Stimulated activated CD8-positive, alpha-beta memory T cell treated with anti-CD3 and anti-CD28 coated beads, Interleukin-4, amount 100 ng/mL, for 24 hours (primary cell): ENCODE data around the gene RAC3.

ENCODE experiments used
- DNase-seq: peaks from one replicate; pipeline ENCODE4 v3.0.0-alpha.2; 2020; ENCODE audit warnings: low read depth

RAC3 gene

DNA sequence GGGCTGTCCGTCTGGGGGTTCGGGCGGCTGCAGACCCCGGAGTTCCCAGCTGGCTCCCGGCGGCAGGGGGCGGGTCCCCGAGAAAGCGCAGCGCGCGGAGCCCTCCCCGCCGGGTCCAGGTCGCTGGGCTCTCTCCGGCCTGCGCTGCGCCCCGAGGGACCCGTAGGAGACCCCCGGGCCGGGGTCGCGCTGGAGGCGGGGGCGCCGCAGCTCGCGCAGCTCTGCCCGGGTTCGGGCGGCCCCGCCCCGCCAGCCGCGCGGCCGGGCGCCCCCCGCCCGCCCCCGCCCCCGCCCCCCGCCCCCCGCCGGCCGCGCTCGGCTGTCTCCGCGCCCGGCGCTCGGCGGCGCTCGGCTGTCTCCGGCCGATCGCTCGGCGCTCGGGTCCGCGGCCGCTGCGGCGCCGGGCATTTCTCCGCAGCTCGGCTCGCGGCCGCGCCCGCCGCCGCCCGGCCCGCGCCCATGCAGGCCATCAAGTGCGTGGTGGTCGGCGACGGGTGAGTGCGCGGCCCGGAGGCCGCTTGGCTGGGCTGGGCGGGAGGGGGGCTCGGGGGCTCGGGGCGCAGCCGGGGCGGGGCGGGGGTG is at the start of gene RAC3:
TSS of gene RAC3 (plus strand) at position 376 of the 582 bp plus-strand sequence. CDS start at position 460, 84 bp downstream.
- DNase-seq = no peak

DNA sequence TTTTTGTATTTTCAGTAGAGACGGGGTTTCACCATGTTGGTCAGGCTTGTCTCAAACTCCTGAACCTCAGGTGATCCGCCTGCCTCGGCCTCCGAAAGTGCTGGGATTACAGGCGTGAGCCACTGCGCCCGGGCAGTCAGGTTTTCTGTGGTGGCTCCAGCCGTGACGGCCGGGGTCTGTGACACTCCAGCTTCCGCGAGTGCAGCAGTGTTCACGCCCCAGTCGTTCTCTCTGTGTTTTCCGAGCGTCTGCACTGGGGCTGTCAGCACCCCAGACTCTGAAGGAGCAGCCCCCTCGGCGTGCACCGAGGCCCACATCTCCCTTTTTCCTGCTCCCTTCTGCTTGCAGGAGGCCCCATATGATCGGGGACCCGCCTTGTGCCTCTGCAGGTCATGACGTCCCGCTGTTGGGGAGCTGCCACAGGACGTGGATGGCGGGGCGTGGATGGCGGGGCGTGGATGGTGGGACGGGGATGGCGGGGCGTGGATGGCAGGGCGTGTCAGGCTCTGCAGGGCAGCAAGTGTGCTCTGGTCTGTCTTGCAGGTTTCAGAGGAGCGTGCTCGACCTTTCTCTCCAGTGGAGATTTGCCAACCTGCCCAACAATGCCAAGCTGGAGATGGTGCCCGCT is 48.4 kb upstream of the RAC3 start:
- DNase-seq = no peak

DNA sequence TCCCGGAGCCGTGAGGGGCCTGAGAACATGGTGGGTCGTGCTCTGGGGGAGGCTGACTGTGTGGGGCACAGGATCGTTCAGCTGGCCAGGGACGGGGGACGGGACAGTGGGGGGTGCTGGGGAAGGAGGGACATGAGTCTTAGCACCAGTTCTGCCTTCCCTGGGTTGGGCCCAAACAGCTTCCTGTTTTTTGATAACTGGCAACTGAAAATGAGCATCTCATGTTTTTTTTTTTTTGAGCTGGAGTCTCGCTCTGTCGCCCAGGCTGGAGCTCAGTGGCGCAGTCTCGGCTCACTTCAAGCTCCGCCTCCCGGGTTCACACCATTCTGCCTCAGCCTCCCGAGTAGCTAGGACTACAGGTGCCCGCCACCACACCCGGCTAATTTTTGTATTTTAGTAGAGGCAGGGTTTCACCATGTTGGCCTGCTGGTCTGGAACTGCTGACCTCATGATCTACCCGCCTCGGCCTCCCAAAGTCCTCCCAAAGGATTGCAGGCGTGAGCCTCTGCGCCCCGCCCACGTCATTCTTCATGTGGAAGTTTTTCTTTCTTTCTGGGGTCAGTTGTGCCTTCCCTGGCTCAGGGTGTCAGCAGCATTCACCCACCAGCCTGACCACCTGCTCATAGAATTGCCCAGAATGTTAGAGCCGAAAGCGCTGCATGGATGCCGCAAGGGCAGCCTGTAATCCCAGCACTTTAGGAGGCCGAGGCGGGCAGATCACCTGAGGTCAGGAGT is 47.7 kb upstream of the RAC3 start:
- no peak for DNase-seq

DNA sequence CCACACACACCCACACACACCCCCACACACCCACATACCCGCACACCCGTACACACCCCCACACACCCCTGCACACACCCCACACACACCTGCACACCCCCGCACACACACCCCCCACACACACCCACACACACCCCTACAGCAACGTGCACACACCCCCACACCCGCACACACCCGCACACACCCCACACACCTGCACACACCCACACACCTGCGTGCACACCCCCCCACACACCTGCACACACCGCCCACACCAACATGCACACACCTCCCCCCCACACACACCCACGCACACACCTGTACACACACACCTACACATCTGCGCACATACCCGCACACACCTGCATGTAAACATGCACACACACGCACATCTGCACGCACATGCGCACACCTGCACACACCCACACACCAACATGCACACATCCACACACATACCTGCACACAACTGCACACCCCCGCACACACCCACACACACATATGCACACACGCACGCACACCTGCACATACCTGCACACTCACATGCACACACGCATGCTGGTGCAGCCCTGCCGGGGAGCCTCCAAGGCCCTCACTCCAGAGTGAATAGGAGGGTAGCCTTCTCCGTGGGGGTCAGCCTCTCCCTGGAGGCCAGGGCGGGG is 46.6 kb upstream of the RAC3 start:
- no peak for DNase-seq

DNA sequence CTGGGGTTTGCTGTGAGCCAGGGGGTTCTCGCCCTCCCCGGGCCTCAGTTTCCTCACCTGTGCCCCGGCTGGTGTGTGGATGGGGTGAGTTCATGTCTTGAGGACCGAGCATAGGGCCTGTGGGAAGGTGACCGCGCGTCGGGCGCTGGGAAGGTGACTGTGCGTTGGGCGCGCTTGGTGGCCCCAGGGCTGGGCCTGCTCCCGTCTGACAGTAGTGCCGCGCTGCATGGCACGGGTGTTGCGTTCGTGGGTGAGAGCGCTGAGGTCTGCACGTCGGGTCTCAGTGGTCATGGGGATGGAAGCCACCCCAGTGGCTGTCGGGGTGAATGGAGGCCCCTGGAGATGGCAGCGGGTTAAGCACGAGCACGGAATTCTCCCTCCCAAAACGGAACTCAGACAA is 44.9 kb upstream of the RAC3 start:
- no peak for DNase-seq

DNA sequence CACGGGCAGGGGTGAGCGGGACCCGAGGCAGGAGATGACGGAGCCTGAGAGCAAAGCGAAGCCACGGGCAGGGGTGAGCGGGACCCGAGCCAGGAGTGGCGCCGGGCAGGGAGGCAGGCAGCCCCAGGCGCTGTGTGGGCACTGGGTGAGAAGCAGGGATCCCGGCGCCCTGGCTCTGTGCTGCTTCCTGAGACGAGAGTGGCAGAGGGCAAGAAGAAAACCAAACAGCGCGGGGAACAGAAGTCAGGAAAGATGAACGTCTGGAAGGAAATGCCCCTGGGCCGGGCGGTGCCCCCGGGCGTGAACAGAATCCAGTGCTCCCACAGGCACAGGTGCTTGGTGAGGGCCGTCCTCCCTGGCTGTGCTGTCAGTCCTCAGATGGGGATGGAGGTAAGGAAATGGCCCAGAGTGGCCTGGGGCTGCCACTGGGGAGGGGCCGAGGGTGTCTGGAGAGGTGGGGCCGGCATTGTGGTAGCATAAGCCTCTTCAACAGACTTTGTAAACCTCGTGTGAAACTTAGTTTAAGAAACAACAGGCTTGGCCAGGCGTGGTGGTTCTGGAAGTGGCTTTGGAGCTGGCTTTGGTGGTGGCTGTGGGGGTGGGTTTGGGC is 44.2 kb upstream of the RAC3 start:
- DNase-seq = no peak

DNA sequence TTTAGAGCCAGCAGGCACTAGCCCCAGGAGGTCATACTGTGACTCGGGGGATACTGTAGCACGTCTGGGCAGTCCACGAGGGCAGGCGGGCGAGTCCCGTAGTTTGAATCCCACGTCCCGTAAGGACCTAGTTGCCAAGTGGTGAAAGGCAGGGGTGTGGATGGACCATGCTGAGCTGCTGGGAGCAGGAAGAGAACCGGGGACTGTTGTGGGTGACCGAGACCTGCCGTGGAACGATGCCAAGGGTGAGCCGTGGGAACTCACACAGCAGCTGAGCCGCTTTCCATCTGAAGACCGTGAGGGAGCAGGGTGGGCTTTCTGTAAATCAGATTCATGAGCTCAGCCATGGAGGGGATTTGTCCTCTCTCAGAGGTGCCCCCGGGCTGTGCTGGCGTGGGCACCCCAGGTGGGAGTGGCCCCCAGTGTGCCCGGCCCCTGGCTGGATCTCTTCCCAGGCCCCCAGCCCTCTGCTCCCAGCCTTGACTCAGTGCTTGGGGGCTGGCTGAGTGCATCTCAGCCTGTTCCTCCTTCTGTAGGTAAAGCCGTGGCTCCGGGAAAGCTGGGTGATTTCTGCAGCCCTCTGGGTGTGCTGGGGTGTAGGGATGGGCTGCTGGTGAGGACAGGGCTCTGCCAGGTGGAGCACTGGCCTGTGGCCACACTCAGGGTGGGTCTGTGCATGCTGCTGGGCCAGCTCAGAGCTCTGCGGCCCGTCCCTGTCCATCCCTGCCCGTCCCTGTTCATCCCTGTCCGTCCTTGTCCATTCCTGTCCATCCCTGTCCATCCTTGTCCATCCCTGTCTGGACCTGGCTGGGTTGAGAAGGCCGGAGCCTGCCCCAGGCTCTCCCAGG is 40.4 kb upstream of the RAC3 start:
- DNase-seq = no peak

DNA sequence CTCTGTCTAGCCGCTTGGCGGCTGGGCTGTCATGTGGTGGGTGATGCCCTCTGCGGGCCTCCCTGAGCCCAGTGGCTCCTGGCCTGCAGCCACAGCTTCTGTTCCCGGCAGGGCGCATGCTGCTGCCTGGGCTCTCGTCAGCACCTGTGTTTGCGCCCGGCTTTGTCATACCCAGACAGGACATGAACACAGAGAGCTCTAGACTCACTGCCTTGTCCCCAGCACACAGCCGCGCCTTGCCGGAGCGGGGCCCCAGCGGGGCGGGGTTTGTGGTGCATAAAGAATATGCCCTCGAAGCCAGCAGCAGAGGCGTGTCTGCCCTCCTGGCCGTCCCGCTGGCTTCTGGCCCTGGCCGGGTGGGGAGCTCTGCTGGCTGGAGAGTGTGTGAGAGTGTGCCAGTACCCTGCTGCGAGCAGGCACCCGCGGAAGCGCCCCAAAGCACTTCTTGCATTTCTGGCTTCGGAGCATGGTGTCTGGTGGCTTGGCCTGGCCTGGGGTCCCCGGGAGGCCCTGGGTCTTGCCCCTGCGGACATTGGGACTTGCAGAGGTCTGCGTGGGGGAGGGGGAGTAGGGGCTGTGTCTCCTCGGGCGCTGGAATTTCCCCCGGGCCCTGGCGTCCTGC is 39.7 kb upstream of the RAC3 start:
- no peak for DNase-seq

DNA sequence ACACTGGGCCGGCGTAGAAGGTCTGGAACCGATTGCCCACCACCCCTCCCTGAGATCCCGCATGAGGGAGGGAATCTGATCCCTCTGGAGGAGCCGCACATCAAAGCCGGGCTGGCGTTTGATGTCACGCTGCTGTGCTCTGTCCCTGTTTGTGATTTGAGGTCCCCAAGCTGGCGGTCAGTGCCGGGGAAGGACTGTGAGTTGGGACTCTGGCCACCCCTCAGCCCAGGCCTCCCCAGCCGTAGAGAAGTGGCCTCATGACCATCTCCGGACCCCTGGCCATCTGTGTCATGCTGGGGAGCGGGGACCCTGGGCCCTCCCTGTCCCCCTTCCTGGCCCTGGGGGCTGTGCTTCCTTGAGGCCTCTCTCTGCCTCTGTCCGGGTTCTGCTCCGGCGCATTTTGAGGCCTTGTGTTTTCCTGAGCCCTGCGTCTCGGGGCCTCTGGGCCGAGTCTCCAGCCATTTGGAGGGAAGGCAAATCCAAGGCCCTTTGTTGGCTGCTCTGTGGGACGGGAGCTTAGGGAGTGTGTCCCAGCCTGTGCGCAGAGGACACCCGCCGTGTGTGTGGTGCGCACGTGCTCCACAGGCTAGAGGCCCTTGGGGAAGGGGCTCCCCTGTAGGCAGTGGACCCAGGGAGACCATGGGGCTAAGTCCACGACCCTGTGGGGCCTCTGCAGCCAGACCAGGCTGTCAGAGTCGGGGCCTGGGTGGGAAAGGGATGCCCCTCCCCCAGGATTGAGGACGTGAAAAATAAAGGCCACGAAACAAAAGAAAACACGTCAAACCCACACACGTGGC is 39.0 kb upstream of the RAC3 start:
- DNase-seq = no peak

DNA sequence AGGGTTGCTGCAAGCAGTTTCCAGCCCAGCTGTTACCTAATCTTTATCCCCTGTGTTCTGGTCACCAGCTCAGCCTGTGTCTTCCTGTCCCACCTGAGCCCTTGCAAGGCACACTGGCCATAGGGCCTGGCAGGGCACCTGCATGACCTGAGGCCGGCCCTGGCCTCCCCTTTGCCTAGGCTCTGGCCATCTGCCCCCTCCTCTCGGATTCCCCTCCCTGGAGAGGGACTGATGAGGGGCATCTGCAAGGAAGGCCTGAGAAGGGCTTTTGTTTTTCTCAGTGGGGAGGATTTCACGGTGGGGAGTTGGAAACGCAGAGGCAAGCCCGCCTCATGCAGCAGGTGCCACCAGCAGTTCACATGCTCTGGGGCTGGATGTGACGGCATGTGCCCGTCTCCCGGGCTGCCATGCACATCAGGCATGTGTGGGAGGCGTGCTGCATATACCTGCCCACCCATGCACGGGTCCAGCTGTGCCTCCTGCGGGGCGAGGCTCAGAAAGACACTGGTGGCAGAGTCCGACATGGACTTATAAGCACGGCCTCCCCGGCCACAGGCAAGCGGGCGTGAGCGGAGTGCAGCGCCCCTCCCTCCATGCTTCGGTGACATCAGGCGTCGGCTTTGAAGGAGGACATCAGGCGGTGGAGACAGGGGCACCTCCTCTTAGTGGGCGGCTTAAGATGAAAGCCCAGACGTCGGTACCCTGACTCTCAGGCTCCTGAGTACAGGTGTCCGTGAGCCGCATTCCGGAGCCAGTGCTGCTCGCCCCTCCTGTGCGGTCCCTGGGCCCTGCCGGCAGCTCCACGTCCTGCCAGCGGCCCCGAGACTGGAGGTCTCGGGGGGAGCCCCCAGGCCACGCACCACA is 37.5 kb upstream of the RAC3 start:
- no peak for DNase-seq

DNA sequence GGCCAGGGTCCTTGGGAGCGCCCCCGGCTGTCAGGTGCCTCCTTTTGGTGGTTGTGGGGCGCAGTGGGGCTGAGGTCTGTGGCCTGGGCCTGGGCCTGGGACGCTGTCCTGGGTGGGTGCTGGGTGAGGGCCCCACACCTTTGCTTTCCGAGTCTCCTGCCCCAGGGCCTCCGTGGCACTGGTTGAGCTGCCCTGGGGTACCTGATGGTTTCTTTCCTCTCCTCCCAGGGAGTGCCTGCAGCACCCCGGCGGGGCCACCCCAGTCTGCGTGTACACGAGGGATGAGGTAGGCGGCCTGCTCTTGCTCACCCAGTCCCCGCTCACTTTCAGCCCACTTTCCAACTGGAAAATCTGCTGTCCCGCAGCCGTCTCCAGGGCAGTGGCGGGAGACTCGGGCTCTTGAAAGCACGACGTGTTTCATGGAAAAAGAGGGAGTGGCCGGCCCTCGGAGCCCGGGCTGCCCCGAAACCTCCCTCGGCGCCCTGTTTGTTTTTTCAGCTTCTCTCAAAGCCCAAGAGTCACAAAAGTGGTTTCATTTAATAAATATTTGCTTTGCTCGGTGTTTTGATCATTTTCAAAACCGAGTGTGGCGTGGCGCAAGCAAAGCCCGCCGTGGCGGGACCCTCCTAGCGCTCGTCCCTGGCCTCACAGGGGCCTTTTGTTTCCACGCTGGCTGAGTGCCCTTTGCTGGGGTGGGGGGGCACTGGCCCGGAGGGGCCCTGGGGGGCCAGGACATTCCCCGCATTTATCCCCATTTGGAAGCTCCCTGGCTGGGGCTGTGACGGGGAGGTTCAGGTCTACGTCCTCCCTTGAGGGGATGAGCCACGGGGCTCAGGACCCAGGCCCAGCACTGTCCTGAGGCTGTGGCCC is 36.6 kb upstream of the RAC3 start:
- DNase-seq = no peak

DNA sequence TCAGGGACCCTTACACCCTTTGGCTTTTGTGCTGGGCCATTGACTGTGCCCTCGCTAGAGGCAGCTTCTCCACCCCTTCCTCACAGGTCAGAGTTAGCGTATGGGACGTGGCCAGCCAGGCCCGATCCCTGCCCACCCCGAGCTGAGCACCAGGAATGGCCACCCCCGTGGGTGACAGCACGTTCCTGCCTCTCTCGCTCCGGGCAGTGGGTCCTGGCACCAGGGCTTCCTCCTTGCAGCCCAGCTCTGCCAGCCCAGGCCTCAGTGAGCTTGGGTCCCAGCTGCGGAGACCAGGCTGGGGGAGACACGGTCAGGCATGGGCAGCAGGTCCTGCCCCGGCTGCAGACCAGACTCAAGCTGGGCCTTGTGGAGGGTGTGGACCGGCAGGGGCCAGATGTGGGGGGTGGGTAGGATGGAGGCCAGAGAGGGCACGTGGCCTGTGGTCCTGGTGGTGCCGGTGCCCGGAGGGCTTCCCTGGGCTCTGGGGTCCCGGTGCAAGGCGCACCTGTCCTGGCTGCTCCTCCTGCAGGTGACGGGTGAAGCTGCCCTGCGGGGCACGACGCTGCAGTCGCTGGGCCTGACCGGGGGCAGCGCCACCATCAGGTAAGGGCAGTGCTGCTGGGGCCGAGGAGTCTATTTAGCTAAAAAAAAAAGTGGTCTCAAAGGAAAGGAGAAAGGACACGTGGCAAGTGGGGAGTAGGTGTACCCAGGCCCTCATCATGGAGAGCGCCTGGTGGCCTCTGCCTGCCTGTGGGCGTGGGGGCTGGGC is 35.8 kb upstream of the RAC3 start:
- DNase-seq = no peak

DNA sequence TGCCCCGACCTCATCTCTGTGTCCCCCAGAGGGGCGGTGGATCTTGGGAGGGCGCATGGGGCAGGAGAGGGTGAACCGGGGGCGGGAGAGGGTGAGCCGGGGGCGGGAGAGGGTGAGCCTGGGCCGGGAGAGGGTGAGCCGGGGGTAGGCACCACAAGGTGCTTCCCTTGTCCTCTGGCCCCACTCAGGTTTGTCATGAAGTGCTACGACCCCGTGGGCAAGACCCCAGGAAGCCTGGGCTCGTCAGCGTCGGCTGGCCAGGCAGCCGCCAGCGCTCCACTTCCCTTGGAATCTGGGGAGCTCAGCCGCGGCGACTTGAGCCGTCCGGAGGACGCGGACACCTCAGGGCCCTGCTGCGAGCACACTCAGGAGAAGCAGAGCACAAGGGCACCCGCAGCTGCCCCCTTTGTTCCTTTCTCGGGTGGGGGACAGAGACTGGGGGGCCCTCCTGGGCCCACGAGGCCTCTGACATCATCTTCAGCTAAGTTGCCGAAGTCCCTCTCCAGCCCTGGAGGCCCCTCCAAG is 35.2 kb upstream of the RAC3 start:
- DNase-seq = no peak

DNA sequence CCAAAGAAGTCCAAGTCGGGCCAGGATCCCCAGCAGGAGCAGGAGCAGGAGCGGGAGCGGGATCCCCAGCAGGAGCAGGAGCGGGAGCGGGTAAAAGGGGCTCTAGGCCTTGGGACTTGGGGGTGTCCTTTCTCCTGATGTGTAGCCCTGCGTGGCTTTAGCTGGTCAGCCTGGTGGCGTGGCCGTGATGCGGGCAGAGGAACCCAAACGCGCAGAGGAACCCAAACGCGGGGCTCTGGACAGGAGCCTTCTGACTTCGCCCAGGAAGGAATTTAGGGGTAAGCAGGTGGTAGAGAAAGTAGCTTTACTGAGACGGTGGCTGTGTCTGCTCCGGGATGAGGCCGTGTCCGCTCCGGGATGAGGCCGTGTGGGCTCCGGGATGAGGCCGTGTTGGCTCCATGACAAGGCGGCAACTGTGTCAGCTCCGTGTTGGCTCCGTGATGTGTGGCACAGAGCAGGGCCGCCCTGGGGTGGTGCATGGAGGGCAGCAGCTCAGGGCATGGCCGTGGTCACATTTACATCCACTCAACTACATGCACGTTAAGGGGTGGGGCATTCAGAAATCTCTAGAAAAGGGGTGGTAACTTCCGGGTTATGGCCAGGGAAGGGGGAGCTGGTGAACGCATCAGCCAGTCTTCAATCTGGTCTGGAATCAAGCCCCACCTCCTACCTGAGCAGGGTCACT is 34.6 kb upstream of the RAC3 start:
- DNase-seq = no peak

DNA sequence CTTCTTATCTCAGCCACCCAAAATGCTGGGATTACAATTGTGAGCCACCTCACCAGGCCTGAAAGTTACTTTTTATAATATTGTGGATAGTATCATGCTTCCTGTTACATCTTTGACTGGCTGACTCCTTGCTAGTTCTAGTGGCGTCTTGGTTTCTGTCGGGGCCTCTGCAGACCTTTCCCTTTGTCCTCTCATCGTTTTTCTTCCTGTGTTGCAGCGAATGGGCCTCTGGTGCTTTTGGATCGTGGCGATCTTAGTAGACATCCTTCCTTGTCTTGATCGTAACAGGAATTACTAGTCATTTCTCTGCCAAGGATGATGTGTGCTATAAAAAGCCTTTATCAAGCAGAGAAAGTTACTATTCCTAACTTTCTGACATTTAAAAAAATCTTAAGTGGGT is 33.3 kb upstream of the RAC3 start:
- DNase-seq = no peak

DNA sequence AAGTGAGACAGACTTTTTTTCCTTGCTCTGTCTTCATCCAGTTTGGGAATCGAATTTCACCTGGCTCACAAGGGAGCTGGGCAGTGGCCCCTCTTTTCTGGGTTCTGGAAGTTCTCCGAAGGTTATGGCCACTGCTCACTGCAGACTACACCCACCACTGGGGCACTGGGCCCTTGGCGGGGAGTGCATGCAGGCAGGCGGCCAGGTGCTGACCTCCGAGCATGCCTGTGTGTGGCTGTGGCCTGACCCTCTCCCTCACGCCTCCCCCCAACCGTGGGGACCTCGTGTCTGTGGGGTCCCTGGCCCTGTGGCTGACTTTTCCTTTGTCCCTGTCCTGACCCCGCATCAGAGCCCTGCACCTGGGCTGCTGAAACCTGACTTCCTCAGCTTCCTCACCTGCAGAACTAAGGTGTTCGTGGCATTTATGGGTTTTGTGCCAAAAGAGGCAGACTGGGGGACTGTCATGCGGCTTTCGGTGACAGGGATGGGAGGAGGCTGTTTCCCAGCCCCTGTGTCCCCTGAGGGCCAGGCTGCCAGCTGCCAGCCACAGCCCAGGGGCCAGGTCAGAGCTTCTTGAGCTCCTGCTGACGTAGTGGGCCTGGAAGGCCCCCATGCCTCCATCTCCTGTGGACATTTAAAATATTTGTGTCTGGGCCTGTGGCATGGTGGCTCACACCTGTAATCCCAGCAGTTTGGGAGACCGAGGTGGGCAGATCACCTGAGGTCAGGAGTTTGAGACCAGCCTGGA is 32.6 kb upstream of the RAC3 start:
- DNase-seq = no peak
